Activated gamma-delta T cell treated with Interleukin-2 at 50 U/mL for 16 hours (primary cell): ENCODE results near the gene CNOT1.

Experiments used
- DNase-seq: peaks from one replicate; pipeline ENCODE4 v3.0.0-alpha.2; 2020

The CNOT1 gene

DNA sequence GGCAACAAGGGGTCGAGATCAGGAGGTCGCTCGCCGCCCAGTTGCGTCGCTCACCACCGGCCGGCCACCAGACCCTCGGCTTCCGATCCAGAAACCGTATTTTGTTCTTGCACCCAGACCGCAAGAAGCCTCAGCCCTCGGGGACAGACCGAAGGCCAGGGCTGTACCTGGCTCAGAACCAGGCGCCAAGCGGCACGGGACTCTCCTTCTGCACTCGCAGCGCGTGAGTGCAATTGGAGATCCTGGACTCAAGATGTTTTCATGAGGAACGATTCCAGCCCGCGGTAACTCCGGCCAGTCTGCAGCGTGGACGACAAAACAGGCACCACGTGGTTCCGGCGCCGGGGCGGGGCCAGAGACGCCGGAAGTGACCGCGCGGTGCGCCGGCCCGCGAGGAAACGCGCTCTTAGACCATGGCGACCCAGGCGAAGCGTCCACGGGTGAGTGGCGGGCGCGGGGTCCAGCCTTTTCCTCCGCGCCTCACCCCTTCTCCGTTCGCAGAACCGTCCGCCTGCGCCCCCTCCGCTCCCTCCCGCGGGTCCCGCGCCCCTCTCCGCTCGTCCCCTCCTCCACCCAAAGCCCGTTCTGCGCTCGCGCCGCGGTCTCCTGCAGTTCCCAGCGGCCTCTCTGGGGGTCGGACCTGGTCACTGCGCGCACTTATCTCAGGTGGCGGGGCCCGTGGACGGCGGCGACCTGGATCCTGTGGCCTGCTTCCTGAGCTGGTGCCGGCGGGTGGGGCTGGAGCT, 114.3 kb downstream of the CNOT1 start, which contains the start of gene SETD6:
Gene SETD6, plus strand, starts transcription at position 393 of the 746 bp plus-strand sequence. Its CDS starts 21 bp downstream, at position 414.
- DNase-seq, result peak; percentile 70

DNA sequence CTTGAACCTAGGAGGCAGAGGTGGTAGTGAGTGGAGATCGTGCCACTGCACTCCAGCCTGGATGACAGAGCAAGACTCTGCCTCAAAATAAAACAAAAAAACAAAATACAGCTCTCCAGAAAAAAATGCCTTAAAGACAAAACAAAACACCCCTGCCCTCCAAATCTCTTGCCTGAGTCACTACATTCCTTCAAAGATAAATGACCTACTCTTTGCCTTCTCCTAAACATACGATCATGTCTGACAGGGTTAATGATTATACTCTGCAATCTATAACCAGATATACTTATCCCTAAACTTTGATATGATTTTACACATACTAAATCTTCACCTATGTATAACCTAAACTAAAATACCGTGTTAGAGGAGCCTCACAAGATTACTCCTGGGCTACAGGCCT, 115.8 kb downstream of the CNOT1 start:
- no peak for DNase-seq

DNA sequence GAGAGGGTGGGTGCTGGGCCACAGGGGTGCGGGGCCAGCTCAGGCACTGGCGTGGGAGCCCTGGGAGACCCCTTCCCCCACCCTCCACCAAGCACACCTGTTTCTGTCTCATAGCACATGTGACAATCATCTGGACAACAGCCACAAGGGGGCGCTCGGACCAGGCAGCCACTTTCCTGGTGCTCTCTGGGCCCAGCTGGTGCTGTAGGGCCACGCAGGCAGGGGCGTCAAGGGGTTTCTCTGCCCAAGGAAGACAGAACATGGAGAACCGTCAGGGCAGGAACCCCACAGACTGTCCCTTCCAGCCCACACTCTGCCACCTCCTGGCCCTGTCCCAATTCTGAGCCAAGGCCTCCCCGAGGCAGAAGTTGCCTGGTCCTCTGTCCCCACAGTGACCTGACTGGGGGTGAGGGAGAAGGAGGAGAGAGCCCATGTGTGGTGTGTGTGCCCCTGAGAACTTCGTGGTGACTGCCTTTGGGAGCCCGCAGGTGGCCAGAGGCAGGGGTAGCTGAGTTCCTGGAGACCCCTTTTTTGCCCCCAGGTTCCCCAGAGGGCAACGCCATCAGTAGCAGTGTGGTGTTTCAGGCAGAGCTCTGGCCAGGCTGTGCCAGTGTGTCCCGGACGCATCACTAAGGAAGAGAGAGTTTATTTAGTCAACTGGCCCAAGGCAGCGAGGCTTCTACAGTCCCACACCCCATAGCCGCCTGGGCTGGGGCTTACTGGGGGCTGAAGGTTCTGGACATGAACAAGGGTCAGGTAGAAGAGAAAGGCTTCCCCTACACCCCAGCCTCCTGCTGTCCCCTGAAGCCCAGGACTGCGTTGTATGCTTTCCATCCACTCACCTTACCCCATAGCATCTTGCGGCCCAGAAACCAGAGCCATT, 117.5 kb downstream of the CNOT1 start:
- peak; percentile 84 for DNase-seq

DNA sequence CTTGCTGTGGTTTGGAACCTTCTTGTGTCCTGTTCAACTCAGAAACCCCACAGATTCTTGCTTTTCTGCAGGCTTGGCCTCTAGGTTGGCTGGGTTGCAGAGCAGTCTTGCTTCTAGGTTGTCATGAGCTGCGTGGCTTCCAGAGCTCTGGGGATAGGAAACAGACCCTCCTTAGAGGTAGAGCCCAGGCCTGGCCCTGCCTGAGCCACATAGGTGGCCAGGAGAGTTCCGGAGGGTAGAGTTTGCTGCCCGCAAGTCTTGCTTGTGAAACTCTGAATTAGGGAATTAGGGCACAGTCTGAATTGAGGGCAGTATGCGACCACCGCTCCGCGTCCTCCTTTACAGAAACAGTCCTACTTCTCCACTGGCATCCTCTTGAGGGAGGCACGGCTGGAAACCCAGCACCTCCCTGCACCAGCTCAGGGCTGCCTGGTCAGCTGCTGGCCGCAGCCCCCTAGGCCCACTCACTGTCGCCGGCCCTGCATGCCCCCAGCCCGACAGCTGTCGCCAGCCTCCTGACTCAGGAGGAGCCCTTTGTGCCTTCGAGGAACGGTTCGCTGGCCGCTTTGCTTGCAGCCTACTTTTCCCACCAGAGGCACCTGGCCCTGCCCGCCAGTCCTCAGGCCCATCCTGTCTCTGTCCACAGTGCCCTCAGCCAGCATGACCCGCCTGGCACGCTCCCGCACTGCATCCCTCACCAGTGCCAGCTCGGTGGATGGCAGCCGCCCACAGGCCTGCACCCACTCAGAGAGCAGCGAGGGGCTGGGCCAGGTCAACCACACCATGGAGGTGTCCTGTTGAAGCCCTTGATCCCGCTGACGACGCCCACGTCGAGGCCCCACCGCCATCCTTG, 118.6 kb downstream of the CNOT1 start:
- DNase-seq, result no peak

DNA sequence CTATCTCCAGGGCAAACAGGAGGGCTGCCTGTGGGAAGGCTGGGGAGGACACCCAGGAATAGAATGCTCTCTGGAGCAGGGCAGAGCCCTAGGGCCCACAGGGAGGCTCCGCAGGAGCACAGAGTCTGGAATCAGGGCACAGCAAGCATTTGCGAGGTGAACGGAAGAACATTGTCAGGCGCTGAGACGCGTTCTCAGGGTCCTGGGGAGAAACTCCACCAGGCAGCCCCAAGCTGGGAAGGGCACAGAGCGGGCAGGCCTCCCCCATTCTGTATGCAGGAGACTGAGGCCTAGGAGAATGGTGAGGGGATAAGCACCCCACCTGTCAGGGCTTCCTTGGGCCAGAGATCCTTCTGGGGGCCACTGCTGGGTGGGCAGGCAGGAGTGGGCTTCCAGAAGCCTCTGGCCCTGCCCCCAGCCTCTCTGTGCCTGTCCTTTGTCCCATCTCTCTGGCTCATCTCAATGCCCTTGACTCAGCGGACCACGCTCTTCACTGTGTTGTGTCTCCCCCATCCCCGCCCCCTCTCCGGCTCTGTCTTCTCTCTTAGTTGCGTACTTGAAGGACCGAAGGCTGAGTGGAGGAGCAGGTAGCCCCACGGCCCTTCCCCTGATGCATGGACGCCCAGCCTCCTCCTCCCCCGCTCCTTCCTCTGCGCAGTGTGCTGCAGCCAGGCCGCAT, 119.4 kb downstream of the CNOT1 start:
- DNase-seq, result no peak

DNA sequence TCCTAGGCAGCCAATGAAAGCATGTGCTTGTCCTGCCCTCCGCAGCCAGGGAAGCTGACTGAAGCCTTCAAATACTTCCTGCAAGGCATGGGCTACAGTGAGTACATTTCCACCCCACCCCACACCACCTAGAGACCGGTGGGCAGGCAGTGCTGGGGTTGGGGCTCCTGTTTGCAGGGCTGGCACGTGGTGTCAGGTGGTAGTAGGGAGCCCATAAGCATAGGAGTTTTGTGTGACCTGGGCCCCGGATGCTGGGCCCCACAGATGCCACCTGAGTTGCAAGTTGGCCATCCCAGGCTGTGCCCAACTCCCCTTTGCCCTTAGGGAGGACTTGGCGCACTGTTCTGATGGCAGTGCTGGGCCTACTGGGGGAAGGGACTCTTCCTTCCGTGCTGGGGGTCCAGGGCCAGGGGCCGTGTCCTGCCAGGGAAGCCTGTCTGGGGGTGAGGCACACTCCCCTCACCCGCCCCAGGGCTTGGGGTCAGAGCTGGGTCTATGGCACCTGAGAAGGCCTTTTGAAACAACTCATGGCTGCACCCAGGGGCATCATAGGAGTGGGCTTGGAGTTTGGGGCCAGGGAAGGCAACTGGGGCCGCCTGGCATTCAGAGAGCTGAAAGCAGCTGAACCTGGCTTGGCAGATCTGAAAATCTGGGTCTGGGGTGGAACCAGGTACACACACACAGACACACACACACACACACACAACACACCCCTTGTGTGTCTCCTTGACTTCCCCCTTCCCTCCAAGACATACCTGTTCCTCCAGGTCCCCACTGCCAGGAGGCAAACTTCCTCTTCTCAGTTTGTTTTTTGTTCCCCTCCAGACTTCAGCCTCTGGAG, 120.2 kb downstream of the CNOT1 start:
- DNase-seq, result no peak

DNA sequence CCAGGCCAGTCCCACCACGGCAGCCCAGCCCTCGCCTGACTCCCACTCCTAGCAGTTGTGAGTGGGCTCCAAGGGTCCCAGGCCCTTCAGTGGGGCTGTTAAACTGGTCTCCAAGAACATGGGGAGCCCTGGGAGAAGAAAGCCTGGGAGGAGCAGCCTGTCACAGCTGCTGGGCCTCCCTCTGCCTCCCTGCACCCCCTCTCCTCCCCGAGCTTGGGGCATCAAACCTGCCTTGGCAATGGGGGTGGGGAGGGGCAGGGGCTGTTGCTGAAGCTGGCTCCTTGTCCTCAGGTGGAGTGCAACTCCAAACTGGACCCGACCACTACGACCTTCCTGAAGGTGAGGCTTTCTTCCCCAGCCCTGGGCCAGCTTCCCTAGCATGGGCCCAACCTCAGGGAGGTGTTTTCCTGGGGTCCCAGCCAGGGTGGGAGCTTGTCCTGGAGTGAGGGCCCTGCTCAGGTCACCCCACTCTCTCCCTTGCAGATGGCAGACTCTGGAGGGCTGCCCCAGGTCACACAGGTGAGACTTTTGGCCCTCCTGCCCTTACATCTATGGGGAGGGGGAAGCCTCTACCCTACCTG, 120.9 kb downstream of the CNOT1 start:
- no peak for DNase-seq

DNA sequence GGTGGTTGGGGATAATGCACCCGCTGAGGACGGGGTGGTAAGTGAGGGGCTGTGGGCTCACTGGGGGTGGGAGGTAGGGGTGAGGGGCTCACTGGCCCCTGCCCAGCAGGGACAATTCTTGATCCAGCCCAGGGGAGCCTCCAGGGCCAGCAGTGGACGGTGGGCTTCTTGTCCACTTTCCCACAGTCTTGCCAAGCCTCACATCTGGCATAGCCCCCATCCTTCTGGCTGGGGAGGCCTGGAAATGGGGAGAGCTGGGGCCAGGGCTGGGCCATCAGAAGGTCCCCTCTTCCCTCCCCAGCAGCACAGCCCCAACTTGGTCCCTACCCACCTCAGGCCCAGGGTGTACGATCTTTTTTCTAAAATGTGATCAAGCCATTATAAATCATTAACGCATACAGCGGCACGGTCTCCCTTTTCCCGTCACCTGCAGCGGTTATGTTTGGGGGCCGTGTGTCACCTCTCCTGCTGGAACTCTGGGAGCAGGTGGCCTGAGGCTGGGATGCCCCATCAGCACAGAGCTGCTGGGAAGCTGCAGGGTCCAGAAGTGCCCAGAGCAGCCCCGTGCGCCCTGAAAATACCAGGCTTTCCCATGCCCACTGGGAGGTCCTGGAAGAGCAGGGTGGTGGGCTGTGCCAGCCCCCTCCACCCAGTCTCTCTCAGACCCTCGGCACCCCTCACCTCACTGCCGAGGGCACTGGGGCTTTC, 121.5 kb downstream of the CNOT1 start:
- DNase-seq, result no peak

DNA sequence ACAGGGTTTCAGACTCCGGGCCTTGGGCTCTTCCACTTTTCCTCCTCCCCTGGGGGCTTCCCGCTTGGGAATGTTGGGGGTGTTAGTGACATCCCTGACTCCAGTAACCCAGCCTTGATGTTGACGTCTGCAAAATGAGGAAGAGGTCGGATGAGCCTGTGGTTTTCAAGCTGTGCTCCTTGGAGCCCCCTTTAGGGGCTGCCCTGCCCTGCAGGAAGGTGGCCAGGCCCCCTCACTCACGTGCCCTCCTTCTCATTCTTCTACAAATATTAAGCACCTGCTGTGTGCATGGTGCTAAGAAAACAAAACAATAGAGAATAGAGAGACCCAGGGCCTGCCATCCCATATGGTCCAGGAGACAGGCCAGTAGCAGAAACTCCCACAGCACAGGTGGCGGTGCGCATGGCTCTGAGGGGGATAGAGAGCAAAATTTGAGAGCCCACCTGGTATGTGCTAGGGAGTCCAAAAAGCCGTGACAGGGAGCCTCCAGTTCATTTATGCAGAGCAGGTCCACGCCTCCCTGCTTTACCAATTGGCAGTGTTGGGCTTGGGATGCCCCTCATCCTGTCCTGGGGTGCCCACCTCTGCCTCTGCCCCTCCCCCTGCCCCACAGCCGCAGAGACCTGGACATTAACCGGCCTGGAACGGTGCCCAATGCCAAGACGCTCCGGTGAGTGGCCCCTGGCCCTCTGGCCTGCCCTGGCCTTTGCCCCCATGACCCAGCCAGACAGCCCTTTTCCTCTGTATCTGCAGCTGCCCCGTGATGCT, 122.2 kb downstream of the CNOT1 start:
- DNase-seq, result no peak

DNA sequence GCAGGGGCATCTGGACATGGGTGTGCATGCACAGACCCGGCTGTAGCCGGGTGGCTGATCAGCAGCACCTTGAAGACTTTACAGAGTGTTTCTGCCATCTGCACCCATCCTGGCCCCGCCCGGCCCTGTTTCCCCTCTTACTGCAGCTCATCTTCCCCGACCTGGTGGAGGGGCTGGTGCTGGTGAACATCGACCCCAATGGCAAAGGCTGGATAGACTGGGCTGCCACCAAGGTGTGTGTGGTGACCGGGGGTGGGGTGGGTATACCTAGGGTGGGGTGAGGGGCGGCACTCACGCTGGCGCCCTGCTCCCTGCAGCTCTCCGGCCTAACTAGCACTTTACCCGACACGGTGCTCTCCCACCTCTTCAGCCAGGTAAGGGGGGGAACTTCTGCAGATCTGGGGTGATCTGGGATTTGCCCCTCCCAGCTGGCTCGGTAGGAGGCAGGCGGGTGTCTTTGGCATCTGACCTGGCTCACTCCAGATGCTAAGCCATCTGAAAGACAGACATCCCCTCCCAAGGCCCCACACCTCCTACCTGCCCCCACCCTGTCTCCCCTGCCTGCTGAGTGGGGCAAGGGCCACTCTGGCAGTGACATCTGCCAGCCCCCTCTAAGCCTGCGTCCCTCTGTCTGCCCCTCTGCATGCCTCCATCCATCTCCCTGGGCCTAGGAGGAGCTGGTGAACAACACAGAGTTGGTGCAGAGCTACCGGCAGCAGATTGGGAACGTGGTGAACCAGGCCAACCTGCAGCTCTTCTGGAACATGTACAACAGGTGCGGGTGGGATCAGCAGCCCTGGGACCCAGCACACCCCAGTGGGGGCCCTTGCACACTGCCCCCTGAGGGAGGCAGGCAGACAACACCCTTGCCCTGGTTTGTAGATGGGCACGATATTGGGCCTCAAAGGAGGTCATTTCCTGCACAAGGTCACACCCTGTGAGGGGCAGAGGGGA, 123.1 kb downstream of the CNOT1 start:
- DNase-seq, result no peak

DNA sequence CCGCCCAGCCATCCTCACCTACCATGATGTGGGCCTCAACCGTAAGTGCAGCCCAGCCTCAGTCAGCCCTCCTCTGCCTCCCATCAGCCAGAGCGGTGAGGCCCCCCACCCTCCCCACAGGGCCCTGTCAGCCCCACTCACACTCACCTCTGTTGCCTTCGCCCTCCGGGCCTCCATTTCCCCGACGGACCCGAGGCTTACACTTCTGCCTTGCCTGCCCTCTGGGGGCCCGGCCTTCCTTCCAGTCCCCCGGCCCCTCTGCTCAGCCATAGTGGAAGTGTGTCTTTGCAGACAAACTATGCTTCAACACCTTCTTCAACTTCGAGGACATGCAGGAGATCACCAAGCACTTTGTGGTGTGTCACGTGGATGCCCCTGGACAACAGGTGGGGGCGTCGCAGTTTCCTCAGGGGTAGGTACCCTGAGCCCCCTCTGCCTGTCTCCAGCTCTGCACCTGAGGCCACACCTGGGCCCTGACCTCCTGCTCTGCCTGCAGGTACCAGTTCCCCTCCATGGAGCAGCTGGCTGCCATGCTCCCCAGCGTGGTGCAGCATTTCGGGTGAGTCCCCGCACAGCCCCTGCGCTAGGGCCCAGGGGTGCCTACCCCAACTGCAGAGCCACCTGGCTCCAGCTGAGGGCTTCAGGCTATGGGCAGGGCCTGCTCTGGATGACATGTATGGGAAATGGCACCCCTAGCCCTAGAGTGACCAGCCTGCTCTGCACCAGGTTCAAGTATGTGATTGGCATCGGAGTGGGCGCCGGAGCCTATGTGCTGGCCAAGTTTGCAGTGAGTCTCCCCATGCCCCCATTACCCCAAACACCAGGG, 125.5 kb downstream of the CNOT1 start:
- DNase-seq, result no peak

DNA sequence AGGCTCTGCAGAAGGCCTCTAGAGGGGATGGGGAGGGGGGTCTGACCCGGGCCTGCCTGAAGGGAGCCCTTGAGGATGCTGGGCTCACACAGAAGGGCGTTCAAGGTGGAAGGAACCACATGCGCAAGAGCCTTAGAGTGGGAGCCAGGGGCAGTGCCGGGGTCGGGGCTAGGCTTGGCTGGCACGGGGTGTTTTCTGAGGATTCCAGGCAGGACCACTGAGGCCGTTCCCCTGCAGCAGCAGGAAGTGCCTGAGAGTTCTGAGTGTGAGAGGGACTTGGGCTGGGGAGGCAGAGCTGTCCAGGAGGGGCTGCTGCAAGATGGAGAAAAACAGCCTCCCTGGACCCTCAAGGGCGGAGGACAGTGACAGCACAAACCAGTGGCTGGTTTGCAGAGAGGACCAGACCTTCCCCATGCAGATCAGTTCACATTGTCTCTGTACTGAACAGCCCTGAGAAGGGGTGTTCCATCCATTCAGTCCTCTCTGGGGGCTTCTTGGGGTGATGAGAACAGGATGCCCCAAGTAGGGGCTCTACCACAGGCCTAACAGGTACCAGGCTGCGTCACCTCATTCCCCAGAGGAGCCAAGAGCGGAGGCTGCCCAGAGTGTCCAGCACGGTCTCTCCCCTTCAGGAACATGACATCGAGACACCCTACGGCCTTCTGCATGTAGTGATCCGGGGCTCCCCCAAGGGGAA, 126.3 kb downstream of the CNOT1 start:
- DNase-seq, result no peak

DNA sequence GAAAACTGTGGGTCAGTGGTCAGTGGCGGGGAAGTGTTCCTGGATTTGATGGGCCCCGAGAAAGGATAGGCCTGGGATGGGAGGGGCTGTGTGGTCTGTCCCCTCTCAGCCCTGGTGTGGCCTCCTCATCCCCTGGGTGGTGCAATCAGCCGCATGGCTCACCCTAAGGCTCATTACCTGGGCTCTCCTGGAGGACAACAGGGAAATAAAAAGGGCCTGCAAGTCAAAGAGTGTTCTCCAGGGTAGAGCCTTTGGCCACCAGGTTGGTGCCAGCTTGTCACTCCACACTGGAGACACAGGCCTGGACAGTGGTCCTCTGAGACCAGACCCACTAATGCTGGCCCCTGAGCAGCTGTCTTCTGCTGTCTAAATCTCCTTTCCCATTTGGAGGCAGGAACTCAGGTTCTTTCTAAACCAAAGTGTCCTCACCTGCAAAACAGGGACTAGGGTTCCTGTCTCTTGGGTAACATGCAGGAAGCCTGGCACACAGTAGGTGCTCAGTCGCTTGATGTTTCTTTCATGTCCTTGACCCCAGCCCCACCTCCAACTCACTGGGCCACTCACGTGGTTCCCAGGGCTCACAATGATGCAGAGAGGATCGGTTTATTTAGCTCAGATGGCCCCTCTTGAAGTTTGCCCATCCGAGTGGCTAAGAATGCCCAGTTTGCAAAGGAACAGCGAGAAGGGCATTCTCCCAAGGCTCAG, 127.3 kb downstream of the CNOT1 start:
- no peak for DNase-seq

DNA sequence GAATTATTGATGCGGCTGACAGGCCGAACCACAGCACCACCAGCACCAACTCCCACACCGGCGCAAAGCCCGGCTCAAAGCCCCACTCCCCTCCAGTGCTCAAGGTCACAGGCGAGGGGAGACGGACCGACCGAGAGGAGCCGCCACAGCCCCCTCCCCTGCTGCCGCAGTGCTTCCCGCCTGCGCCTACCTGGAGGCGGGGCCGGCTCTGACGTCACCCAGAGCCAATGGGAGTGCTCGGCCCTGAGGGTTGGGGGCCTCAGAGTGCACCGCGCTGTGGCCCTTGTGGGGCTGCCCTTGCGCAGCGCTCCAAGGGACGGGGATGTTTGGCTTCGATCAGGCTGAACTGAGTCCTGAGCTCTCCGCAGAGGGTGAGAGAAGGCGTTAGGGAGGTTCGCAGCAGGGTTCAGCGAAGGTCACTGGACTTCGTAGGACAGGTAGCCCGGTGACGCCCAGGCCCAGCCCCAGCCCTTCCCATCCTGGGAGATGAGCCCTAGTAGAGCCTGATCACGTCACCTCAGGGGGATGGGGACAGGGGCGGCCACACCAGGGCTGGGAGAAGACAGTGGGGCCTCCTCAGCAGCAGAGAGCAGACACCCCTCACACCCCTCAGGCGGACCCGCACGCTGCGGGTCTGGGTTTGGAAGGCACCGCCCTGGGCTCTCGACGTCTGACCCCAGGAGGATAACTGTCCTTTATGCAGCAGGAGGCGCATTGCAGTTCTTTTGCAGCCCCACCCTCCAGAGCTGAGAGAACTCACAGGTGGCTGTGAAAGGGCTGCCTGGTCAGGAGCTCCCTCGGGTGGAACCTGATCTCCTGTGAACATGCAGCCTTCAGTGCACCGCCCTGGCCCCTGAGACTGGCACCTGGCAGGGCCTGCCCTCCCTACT, 128.1 kb downstream of the CNOT1 start:
- DNase-seq, result no peak
